ENCODE data around the gene OR52I2.

Gene OR52I2

DNA sequence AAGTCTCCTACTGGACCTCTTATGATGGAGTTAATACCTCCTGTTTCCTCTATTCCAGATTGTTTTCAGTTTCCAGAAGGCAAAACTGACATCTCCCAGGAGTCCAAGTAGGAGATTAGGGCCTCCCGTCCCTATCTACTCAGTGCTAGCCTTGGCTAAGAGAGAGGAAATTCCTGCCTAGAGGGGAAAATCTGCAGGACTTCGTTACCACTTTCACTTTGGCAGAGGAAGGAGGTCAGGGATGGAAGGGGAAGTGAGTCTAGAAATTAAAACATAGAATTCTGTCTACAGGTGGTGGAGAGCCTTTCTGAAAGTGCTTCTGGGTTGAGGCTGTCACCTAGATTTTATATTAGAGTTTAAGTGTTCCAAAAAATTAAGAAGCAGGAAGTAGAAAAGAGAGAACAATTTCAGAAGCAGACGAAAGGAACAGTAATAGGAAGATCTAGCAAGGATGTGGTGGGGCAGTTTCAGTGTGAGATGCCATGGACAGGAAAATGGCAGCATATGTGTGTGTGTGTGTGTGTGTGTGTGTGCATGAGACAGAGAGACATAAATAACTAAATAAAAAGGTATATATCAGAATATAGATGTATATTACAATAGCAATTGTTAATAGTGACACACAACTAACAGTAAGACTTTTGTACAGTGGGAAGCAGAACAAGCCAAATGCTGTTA, 28.9 kb downstream of the OR52I2 start:
- DNase-seq, result no peak

GRCh38 chr11:4611986-4612385, 30.4 kb downstream of the OR52I2 start:
- DNase-seq, result no peak

DNA sequence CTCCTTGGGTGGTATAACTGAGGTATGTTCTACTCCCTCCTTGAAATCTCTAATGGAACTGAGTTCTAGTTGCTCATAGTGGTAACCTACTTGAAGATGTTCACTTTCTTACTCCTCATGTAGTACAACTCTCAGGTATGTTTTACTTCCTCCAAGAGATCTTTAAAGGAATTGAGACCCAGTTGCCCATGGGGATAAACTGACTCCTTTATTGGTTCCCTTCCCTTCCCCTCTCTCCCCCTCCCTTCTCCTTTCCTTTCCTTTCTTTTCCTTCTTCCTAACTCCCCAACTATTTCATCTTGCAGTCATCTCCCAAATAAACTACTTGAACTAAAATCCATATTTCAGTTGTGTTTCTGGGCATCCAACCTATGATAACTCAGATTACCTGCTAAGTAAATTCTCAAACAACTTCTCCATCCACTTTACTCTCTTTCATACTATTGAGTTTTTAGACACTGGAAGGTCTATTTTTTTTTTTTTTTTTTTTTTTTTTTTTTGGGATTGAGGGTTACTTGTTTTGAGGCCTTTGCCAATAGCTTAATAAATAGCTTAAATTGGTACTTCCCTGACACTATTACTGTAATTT, 34.4 kb downstream of the OR52I2 start:
- DNase-seq, result no peak

DNA sequence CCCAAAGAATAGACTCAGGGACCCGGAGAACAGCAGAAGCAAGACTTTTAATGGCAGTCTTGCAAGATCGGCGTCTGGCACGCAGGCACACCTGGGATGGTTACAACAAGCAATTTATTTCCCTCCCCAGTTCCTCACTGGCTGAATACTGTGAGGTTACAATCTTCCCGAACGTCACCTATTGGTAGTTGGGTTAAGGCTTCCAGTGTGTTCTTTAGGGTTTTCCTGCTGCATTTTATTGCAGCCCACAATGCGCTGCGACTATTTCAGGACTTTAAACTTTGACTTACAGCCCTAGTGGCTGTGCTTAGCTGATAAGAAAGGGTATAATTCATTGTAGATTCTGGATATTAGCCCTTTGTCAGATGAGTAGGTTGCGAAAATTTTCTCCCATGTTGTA, 38.0 kb downstream of the OR52I2 start:
- no peak for DNase-seq

DNA sequence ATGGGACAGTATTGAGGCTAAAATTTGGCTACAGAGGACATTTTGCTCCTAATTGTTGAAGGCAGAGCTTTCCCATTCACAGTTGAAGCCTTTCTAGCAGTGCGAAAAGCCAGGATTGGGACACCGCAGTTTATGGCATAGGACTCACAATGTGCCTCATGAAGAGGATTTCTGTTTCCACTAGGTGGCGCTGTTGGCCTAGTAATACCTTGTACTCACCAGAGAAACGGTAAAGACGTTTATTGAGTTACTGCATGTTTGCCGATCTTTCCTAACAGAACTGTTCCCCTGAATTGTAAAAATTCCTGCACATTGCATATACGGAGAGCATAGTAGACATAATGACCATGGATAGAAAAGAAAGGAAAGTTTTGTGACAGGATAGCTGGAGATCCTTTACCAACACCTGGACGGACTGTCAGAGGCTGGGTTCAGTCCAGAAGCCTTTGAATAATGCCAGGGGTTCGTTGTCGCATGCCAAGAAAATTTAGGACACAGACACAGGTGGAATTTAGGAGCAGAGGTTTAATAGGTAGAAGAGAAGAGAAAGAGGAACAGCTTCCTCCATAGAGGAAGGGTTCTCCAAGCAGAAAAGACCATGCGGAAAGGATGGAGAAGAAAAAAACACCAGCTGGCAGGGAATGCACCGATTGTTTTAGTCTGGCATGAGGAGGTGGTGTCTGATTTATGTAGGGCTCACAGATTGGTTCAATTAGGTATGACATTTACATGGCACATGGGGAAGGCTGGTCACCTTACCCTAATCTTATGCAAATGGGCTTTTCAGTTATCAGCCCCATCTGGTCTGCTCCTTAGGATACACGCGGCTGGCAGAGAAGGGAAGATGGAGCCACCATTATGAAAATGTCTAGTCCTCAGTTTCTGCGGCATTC, 44.9 kb downstream of the OR52I2 start:
- no peak for DNase-seq

DNA sequence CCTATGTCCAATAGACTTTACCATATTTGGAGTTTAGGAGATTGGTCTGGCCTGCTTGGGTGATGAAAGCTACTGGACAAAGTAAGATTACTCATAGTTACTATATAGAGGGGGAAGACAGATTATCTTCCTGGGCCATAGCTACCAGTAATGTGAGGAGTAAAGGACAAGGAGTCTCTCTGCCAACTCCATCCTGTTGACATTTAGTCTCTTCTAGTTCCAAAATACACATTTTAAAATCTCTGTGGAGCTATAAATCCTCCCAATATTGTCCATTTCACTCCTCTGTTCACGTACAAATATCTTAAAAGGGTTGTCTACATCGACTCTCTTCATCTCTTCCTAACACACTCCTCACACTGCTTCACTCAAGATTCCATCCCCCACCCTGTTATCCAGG, 54.6 kb downstream of the OR52I2 start:
- no peak for DNase-seq

DNA sequence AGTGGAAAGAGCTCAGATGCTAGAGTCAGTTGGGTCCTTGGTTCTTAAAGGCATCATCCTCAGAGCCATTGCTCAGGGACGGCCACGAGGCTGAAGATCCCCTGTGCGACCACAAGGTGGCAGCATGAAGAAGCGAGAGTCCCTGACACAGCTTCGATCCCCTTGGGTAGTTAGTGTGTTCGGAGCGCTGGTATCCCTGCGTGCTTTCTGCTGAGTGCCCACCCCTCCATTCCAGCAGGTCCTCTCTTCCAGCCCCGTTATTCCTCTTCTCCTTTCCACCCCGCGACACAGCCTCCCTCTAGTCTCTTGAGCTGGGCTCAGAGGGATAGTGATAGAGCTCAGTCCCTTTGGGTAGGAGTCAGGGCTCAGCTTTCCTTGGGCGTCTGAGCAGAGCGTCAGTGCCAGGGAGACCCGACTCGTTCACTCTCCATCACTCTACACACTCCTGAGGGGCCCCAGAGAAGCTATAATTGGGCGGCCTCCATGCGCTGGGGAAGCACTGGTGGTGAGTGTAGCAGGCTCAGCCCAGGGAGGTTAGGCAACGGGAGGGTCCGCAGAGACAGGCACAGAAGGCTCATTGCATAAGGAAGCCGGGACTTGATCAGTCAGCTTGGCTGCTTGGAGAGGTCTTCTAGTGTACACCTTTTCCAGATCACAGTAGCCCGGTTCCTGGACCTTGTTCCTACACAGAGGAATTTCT, 55.6 kb downstream of the OR52I2 start, which contains the start of gene OR51D1:
Gene OR51D1, plus strand, starts transcription at position 516 of the 700 bp plus-strand sequence. CDS start 2,314 bp downstream, outside the sequence.
- peak; percentile 20 to 41 for DNase-seq

DNA sequence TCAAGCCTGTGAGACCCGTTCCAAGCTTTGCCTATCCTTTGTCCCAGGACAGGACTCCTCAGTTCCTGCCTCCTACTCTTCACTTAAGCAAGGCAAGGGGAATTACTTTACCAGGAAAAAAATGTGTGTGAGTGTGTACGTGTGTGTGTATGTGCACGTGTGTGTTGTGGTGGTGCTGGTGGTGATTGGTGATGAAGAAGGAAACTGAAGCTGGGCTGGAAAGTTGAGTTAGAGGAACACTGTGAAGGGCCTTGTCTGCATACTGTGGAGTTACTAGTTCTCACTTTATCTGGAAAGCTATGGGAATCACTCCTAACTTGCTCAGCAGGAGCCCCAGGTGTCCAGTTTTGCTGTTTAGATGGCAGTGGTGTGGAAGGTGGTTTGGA, 56.1 kb downstream of the OR52I2 start:
- DNase-seq, result no peak

DNA sequence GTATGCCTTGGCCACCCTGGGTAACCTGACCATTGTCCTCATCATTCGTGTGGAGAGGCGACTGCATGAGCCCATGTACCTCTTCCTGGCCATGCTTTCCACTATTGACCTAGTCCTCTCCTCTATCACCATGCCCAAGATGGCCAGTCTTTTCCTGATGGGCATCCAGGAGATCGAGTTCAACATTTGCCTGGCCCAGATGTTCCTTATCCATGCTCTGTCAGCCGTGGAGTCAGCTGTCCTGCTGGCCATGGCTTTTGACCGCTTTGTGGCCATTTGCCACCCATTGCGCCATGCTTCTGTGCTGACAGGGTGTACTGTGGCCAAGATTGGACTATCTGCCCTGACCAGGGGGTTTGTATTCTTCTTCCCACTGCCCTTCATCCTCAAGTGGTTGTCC, 58.4 kb downstream of the OR52I2 start:
- DNase-seq, result no peak

DNA sequence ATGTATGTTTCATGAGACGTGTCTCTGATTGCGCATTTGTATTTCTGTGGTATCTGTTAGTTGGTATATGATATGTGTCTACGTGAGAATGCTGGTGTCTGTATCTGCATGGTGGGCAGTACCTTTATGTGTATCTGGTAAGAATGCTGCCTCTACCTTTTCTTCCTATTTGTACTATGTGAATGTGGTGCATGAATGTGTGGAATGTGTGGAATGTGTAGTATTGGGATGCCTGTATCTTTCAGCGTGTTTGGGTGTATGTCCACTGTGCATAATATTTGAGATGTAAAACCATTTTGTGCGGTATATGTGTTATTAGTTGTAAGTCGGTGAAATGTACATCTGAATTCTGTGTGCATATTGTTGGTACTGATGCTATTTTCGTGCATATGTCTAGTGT, 60.0 kb downstream of the OR52I2 start:
- no peak for DNase-seq

GRCh38 chr11:4642043-4642442, 60.5 kb downstream of the OR52I2 start:
- no peak for DNase-seq
